GM19099 (cell line): ENCODE measurements around the gene PDE1C.

Experiments
- POLR2A ChIP-seq: IDR thresholded peaks from 3 replicates; pipeline ENCODE4 v1.6.1; 2011; ENCODE audit warnings: low read depth; ENCODE audit not compliant: insufficient read length; ENCODE audit errors: extremely low read depth

The PDE1C gene

DNA sequence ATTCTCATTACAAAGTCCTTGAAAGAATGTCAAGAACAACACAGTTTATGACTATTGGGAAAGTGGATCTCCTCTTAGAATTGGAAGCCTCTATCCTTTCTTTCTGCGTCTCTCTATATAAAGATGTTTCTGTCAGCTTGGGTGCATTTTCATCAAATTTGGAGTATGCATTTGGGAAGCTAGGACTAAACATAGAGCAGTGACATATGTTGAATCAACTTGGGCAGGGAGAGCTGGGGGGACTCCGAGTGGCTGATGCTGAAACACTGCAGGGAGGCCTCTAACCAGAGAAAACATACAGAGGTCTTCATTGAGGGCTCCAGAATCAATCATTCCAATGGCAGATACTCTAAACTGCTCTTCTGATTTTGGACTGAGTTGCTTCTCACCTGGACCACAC, 147.4 kb downstream of the PDE1C start:
- TF ChIP-seq POLR2A, result no peak

DNA sequence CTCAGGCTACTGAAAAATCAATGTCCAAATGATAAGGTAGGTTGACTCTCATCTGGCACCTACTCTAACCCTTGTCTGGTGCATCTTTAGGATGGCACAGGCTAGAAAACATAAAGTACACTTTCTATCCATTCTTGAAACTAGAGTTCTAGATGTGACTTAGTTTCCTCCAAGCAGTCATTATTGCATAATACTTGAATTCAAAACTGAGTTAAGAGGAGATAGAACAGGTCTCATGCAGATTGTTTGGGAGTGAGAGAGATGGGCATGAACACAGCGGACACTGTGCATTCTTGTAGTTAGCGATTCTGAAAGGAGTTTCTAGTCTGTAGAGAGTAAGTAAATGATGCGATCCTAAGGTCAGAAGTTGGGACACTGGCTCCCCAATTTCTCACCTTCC, 149.2 kb downstream of the PDE1C start:
- no peak for TF ChIP-seq POLR2A

DNA sequence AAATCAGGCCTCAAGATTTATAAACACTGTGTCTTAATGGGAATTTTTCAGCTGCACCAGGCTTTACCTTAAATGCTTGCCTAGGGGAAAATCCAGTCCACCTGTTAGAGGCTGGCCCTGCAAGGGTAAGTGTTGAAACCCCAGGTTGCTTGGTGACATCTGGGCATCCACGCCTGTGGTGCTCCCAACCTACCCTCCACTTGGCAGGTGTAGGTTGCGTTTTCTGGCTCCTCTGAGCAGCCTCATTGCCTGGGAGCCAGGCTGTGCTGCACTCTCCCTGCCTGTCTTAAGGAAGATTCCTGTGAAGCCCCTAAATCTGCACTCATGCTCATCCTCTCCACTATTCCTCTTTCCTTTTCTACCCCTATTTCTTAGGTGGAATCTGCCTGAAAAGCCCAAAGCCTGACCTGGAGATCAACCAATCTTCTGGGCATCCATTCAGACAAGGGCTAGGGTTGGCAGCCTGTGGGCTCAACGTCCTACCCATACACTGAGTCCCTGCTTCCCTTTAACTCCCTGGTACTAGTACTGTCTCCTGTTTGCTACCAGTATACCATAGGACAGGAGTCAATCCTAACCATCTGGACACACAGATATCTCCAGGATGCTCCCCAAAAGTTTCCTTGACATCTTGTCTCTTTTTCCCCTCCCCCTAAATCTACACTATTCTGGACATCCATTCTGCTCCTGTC, 150.4 kb downstream of the PDE1C start:
- no peak for TF ChIP-seq POLR2A

DNA sequence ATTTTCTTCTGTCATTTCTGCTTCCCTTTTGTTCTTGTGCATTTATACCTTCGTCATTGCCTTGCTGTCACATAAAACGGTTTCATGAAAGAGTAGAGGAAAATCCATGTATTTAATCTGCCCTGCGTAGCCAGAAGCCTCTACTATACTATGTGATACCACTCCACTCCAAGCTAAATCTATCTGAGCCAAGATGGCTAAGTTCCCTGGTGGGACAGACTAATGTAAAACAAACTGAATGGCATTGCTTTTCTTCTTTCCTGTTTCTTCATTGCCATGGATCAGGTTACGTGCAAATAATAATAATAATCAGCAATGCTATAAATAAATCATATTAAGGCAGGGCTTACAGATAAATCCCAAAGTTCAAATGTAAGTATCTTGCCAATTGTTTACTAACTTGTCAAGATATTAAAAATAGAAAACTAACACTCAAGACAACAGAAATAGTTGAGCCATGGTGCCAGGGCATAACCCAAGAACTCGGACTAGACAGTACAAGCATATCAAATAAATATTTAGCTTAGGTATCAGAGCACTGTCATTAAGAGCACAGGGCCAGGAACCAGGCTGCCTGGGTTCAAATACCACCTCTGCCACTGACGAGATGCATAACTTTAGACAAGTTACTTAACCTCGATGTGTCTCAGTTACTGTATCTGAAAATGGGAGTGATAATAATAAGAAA, 151.4 kb downstream of the PDE1C start:
- TF ChIP-seq POLR2A, result no peak

DNA sequence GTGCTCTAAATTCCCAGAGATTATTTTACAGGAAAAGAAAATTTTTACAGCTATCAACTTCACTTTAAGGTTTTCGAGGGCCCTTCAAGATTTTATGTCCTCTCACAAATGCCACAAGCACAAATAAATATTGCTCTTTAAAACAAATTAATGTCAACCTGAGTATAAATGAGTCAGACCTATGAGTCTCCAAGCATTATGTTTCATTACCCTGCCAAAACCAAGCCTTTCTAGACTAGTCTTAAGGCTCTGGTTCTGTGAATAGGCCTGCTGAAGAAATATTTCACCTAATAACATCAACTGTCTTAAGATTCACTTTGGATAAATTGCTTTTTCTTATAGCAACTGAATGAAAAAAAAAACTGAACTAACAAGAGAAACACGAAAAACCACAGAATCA, 153.0 kb downstream of the PDE1C start:
- TF ChIP-seq POLR2A, result no peak

DNA sequence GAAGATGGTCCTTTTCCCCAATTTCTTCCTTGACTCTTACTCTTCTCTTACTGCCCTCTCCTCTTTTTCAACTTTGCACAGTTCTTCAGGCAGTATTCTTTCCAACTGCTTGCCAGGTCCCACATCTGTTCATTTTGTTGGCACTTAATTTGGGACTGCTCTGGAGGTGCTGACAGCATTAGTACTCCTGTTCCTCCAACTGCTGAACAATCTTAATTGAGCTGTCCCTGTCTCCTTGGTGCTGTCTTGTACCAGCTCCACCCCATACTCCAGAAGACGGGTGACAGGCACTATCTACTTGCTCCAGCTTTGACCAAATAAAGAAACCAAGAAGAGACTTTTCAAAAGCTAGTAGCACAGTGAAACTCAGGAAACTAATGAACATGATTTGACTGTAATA, 160.0 kb downstream of the PDE1C start:
- no peak for TF ChIP-seq POLR2A

DNA sequence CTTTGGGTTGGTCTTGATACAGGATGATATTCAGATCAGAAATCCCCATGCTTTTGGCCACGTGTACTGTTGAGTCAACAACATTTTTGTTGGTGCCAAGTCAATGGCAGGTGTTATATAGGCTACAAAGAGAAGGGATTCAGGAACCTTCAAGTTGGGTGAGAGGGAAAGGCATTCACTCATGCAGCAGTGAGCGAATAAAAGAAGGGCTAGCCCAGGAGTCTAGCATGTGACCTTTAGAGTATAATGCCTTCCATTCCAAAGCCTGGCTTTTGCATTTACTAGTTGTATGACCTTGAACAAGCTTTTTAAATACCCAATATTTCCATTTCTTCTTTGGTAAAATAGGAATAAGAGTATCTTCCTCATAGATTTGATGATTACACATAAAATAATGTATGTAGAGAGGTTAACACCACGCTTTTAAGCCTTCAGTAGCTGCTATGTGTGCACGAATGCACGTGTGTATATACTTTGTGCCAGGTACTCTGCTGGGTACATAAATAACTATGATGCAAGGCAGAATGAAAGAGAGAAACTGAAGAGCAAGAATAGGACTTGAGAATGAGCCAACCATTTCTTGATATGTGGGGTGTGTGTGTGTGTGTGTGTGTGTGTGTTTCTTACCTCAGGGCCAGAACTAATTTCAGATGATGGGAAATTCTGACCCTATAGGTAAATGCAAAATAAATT, 163.6 kb downstream of the PDE1C start:
- TF ChIP-seq POLR2A, result no peak

DNA sequence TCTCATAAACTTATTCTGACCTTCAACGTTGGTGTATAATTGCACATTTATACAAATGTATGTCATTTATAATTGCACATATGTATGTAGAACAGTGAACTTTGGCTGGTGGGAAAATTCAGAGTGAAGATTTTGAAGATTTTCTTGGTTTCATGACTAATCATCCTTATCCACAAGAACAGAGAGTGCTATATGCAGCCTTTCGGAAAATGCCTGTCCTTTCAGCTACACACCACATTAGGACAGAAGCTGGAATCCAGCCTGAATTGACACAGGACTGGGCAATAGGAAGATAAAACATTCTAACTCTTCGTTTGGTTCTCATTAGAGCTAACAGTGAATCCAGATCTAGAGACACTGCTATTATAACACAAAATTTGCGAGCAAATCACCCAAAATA, 166.2 kb downstream of the PDE1C start:
- TF ChIP-seq POLR2A, result no peak

DNA sequence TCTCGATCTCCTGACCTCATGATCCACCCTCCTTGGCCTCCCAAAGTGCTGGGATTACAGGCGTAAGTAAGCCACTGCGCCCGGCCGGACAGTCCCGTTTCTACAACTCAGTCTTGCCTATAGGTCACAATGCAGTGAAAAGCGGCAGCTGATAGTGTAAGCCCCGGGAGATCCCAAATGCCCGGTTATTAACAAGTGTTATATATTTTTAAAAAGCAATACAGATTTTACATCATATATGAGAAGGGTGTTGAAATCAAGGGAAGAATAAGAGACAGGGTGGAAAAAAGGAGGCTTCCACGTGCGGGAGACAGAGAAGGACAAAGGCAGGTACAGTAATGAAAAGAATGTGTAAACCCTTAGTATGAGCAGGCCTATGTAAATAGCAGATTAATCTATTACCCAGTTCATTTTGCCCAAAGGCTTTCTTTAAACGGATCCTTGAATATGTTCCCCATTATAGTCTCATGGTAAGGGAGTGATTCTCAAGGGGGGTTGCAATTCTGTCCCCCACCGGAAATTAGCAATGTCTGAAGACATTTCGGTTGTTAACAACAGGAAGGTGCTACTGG, 170.8 kb downstream of the PDE1C start:
- no peak for TF ChIP-seq POLR2A

DNA sequence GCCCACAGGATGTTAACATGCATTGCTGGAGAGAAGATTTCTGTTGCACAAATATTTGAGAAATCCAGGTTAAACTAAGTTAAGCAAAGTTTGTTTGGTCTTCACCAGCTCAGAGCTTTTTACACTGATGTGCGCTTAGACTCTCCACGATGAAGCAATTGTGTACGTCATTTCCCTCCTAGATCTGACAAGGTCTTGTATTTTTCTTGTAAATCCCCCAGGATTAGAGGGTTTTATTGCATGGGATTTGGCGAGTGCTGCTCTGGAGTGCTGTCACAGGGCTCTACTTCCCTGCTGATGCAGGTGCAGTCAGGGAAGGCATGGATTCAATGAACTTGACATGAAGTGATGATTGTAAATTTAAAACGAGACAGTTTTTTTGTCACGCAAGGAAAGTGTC, 173.3 kb downstream of the PDE1C start:
- TF ChIP-seq POLR2A, result no peak

DNA sequence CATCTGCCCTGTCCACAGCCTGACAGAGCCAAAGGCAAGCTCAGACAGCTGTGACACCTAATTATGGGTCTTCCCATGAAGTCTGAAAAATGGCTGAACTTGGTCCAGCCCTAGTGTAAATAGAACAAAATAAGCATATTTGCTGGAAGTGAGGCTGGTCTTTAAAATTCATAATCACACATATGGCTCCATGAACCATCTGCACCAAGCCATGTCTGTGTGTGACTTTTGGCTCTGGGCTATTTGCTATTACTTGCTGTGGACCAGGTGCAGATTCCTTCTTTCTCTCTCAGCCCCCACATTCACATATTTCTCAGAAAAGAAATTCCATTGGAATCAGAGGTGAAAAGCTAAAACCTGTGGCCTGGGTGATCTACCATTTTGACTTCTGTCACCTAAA, 175.9 kb downstream of the PDE1C start:
- TF ChIP-seq POLR2A, result no peak

DNA sequence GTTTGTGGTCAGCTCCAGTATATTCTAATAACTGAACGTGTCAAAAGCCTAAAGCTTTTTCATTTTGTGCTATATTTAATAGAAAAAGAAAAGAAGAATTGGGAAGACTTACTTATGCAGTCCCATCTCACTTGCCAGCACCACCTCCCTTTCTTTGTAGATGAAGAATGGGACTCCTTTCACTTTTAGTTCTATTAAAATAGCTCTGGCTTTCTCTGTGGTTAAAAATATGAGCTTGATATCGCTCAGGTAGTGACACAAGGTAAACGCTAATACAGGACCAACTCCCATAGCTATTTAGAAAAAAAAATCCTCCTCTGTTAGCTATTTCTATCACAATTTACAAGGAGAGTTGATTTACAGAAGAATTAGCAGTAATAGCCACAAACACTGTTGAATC, 176.8 kb downstream of the PDE1C start:
- TF ChIP-seq POLR2A, result no peak

DNA sequence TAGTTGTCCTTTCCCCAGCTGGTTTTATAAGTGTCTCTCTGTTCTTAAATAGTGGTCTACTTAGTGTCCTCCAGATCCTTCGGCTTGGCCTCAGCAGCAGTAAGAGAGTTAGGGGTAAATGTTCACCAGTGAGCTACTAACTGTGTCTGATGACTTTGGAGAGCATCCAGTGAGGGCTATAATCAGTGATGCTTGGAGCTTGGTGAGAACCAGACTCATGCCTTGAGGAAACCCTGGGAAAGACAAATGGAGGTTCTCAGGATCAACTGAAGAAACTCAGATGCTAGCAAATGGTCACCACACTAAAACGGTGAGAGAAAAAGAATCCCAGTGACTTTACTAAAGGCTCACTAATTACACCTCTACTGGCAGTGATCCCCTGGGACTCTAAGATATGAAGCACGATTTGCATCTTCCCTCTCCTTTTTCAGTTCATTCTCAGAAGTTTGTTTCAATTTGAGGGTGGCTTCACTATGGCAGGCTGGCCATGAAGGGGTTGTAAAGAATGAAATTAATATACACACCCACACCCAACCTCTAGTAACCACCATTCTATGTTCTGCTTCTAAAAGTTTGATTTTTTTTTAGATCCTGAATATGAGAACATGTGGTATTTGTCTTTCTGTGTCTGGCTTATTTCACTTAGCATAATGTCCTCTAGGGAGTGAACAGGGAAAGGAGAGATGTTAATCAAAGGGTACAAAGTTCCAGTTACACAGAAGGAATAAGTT, 177.9 kb downstream of the PDE1C start:
- TF ChIP-seq POLR2A, result no peak

DNA sequence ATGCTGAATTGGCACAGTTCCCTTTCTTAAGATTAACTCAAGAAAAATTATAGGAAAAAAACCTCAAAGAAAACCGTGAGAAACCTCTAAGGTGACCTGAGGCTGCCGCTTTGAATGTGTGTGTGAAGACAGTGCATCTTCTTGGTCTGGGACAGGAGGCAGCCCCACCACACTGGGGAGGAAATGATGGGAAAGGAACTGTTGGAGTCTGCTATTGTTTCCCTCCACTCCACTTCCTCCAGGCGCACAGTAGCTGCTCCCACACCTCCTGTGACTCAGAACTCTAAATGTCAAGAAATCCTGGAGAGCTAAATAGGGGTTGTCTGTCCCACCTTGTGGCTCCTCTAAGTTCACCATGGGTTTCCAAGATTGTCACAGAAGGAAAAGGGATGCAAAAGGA, 179.4 kb downstream of the PDE1C start:
- TF ChIP-seq POLR2A, result no peak

DNA sequence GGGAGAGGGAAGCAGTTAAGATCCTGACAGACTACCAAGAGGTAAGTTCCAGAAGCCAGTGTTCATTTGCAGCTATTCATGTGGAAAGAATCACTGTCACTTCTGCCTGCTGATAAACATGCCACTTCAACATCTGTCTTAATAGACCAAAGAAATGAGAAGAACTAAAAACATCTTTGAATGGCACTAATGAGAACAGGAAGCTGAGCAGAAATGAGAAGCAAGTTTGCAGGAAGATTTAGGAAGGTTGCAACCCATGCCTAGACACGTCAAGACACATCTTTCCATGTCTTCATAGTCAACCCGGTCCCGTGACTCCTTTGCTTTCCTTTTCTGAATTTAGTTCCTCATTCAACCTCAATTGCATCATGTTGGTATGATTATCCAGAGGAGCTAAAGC, 180.0 kb downstream of the PDE1C start:
- TF ChIP-seq POLR2A, result no peak

DNA sequence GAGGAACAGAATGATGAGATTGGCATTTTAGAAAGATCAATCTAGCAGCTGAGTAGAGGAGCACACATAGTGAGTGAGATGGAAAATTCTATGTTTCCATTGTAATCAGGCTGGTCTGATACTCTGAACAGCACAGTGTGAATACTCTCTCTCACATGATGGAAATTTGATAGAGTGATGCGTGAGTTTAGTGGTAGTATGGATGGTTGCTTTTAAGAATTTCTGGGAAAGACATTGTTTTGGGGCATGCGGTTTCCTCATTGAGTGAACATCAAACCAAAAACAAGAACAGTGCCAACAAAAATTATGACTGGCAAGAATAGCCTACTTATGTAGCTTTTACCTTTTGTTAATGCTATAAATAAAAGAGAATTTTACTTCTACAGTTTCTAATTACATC, 183.2 kb downstream of the PDE1C start:
- TF ChIP-seq POLR2A, result no peak

DNA sequence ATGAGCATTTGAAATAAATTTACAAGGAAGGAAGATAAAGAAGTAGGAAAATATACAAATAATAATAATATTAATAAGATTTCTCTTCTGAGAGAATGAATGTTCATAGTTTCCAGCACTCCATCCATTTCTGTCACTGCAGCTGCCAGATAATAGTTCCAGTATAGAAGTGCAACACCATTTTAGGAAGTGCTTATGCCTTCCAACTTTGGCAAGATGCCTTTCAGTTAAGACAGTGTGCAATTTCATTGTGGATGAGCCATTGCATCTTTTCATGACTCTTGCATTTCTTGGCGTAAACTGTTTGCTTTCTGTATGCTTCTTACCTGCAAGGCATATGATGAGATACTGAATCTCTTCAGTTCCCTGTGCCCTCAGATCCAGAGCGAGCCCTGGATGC, 185.0 kb downstream of the PDE1C start:
- no peak for TF ChIP-seq POLR2A
